ENCODE measurements around the gene C1orf159.

- TF ChIP-seq CTCF (IDR thresholded peaks at IDR 0.05) (no peak), POLR2A (IDR thresholded peaks at IDR 0.05) (no peak)
Measured at GRCh38 chr1:1069056-1069710, 46.7 kb downstream of the C1orf159 start.

Measured in testis (tissue), 2 donors.